DOHH2 (cell line): ENCODE measurements around the gene DNAJB6.

Experiments used
- H3F3A ChIP-seq: fragments of 200-600 bp; sonication (generic), shearing (Covaris generic); 2 replicates; pipeline ENCODE4 v1.6.0; 2016; ENCODE audit warnings: antibody characterized with exemption, mild to moderate bottlenecking; ENCODE audit not compliant: control insufficient read depth, insufficient read depth
- H3K27ac ChIP-seq: fragments of 200-600 bp; sonication (generic); 2 replicates; pipeline ENCODE4 v1.5.1; 2014; ENCODE audit warnings: low read depth, mild to moderate bottlenecking, low read length, moderate library complexity
- H3K27me3 ChIP-seq: fragments of 200-600 bp; sonication (generic); 2 replicates; pipeline ENCODE4 v1.6.1; 2014; ENCODE audit warnings: mild to moderate bottlenecking, low read length, mixed read lengths; ENCODE audit not compliant: control insufficient read depth
- H3K36me3 ChIP-seq: fragments of 200-600 bp; sonication (generic); 2 replicates; pipeline ENCODE4 v1.6.1; 2014; ENCODE audit warnings: mild to moderate bottlenecking, low read length, moderate library complexity, mixed read lengths; ENCODE audit not compliant: control insufficient read depth
- H3K4me1 ChIP-seq: fragments of 200-600 bp; sonication (generic); 2 replicates; pipeline ENCODE4 v1.6.1; 2014; ENCODE audit warnings: mild to moderate bottlenecking, low read length, mixed read lengths; ENCODE audit not compliant: control insufficient read depth
- H3K4me2 ChIP-seq: fragments of 200-600 bp; sonication (generic); 2 replicates; pipeline ENCODE4 v1.6.0; 2014; ENCODE audit warnings: mild to moderate bottlenecking, low read length, moderate library complexity
- H3K4me3 ChIP-seq: fragments of 200-600 bp; sonication (generic); 2 replicates; pipeline ENCODE4 v1.5.1; 2014; ENCODE audit warnings: mild to moderate bottlenecking, low read length, mixed read lengths
- H3K79me2 ChIP-seq: fragments of 200-600 bp; sonication (generic); 2 replicates; pipeline ENCODE4 v1.6.1; 2014; ENCODE audit warnings: mild to moderate bottlenecking, low read length, mixed read lengths; ENCODE audit not compliant: control insufficient read depth
- H3K9me2 ChIP-seq: fragments of 200-600 bp; sonication (generic); replicated peaks from 2 replicates; pipeline ENCODE4 v1.6.1; 2014; ENCODE audit warnings: mild to moderate bottlenecking, low read length, mixed read lengths; ENCODE audit not compliant: control insufficient read depth
- H3K9me3 ChIP-seq: fragments of 200-600 bp; sonication (generic); 2 replicates; pipeline ENCODE4 v1.6.1; 2014; ENCODE audit warnings: antibody characterized with exemption, low read length, mixed read lengths; ENCODE audit not compliant: control insufficient read depth, insufficient read depth
- H4K20me1 ChIP-seq: fragments of 200-600 bp; sonication (generic); 2 replicates; pipeline ENCODE4 v1.6.0; 2014; ENCODE audit warnings: low read depth, mild to moderate bottlenecking, antibody characterized with exemption, low read length, moderate library complexity; ENCODE audit not compliant: control insufficient read depth, insufficient read depth
- EZH2phosphoT487 ChIP-seq: fragments of 200-600 bp; sonication (generic); IDR thresholded peaks from 2 replicates; pipeline ENCODE4 v1.6.1; 2017; ENCODE audit warnings: borderline replicate concordance, mild to moderate bottlenecking, antibody characterized with exemption, low read length, moderate library complexity, mixed read lengths
- TF ChIP-seq, protein P1 (sequence below): fragments of 200-600 bp; sonication (generic); IDR thresholded peaks from one replicate; pipeline ENCODE4 v1.5.1; 2014; ENCODE audit warnings: antibody characterized with exemption, mild to moderate bottlenecking, low read depth, low read length; ENCODE audit not compliant: poor library complexity, severe bottlenecking

Gene DNAJB6

GRCh38 chr7:157361537-157361936, 24.7 kb downstream of the DNAJB6 start:
- H3K4me2 ChIP-seq: no peak overlapping the region
- H4K20me1 ChIP-seq: peaks cover 25% of the 10 kb centered on the region; the same call in 1 of the 2 replicates
- no peak overlapping the region for H3K27ac ChIP-seq
- TF ChIP-seq, protein P1, sequence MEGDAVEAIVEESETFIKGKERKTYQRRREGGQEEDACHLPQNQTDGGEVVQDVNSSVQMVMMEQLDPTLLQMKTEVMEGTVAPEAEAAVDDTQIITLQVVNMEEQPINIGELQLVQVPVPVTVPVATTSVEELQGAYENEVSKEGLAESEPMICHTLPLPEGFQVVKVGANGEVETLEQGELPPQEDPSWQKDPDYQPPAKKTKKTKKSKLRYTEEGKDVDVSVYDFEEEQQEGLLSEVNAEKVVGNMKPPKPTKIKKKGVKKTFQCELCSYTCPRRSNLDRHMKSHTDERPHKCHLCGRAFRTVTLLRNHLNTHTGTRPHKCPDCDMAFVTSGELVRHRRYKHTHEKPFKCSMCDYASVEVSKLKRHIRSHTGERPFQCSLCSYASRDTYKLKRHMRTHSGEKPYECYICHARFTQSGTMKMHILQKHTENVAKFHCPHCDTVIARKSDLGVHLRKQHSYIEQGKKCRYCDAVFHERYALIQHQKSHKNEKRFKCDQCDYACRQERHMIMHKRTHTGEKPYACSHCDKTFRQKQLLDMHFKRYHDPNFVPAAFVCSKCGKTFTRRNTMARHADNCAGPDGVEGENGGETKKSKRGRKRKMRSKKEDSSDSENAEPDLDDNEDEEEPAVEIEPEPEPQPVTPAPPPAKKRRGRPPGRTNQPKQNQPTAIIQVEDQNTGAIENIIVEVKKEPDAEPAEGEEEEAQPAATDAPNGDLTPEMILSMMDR: no peak
- TF ChIP-seq EZH2phosphoT487: no peak
- H3K36me3 ChIP-seq: peaks cover 89% of the 10 kb centered on the region
- no peaks in the 10 kb centered on the region for H3K9me2 ChIP-seq
- H3K27me3 ChIP-seq: no peaks in the 10 kb centered on the region
- H3K4me1 ChIP-seq: no peaks in the 10 kb centered on the region
- peaks cover 100% of the 10 kb centered on the region for H3K79me2 ChIP-seq
- H3K9me3 ChIP-seq: no peaks in the 10 kb centered on the region
- no peak overlapping the region for H3K4me3 ChIP-seq
- H3F3A ChIP-seq: no peaks in the 10 kb centered on the region

DNA sequence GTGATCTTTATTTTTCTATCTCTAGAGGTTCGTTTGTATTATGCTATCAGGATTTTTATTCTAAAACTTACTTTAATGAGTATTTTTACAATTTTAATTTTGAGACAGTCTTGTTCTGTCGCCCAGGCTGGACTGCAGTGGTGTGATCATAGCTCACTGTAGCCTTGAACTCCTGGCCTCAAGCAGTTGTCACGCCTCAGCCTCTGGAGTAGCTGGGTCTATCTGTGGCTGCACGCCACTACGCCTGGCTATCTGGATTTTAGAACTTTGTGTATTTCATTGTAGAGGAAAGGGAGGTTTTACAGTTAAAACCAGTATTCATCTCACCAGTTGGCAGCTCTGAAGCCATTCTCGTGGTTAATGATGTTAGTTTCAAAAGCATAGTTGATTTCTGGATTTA, 25.9 kb downstream of the DNAJB6 start:
- H3K4me3 ChIP-seq: no peak overlapping the region
- TF ChIP-seq EZH2phosphoT487: no peak
- TF ChIP-seq, protein P1: no peak
- H3K27ac ChIP-seq: no peak overlapping the region
- no peaks in the 10 kb centered on the region for H3K9me3 ChIP-seq
- peaks cover 25% of the 10 kb centered on the region; the same call in 1 of the 2 replicates for H4K20me1 ChIP-seq
- no peaks in the 10 kb centered on the region for H3K9me2 ChIP-seq
- H3K4me1 ChIP-seq: no peaks in the 10 kb centered on the region
- no peaks in the 10 kb centered on the region for H3K27me3 ChIP-seq
- peaks cover 97% of the 10 kb centered on the region for H3K36me3 ChIP-seq
- peaks cover 96% of the 10 kb centered on the region for H3K79me2 ChIP-seq
- no peak overlapping the region for H3K4me2 ChIP-seq
- H3F3A ChIP-seq: no peaks in the 10 kb centered on the region

- Histone ChIP-seq H3F3A (no peaks in the 10 kb centered on the region), H4K20me1 (peaks cover 11% of the 10 kb centered on the region; the same call in 1 of the 2 replicates), H3K27ac (no peak overlapping the region), H3K9me3 (no peaks in the 10 kb centered on the region), H3K9me2 (no peaks in the 10 kb centered on the region), H3K4me3 (no peak overlapping the region), H3K79me2 (peaks cover 88% of the 10 kb centered on the region), H3K36me3 (peaks cover 96% of the 10 kb centered on the region), H3K27me3 (no peaks in the 10 kb centered on the region), H3K4me1 (no peaks in the 10 kb centered on the region), H3K4me2 (no peak overlapping the region)
- TF ChIP-seq, protein P1: no peak
- TF ChIP-seq EZH2phosphoT487: no peak
Measured at GRCh38 chr7:157366722-157367121, 29.9 kb downstream of the DNAJB6 start.

DNA sequence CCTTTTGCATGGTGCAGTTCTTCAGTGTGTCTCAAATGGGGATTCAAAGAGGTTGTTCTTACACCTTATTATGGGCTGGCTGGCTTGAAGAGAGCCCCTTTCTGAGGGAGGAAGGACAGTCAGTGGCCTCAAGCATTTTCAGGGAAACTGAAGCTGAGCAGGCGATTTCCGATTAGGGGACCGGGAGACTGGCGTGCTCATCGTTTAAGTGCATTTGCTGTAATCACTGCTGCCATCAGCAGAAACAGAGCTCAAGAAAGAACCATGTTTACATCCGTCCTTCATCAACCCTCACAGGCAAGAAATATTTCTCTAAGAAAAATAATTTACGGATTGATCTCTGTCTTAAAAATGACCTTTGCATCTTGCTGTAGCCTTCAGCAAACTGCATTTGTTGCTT, 32.2 kb downstream of the DNAJB6 start:
- no peak overlapping the region for H3K4me2 ChIP-seq
- peaks cover 97% of the 10 kb centered on the region for H3K36me3 ChIP-seq
- H3K4me3 ChIP-seq: no peak overlapping the region
- TF ChIP-seq, protein P1: no peak
- TF ChIP-seq EZH2phosphoT487: no peak
- H3K27ac ChIP-seq: no peak overlapping the region
- no peaks in the 10 kb centered on the region for H3K27me3 ChIP-seq
- peaks cover 11% of the 10 kb centered on the region; the same call in 1 of the 2 replicates for H4K20me1 ChIP-seq
- H3K79me2 ChIP-seq: peaks cover 88% of the 10 kb centered on the region
- H3K9me2 ChIP-seq: no peaks in the 10 kb centered on the region
- H3K9me3 ChIP-seq: no peaks in the 10 kb centered on the region
- H3K4me1 ChIP-seq: no peaks in the 10 kb centered on the region
- no peaks in the 10 kb centered on the region for H3F3A ChIP-seq
